Colonic mucosa (tissue), 4 donors: ENCODE data around the gene KLF7. TPM values are rescaled to one million over a fixed set of nuclear protein-coding genes. Genes with fewer than 3 reads are reported as not detected.

Source experiments
- DNase-seq: peaks from one replicate; pipeline ENCODE4 v3.0.0-alpha.2; 2020
- H3K27ac ChIP-seq: fragments of 200-600 bp; one replicate; pipeline ENCODE4 v1.8.0; 2021
- H3K27me3 ChIP-seq: fragments of 200-600 bp; one replicate; pipeline ENCODE4 v1.8.0; 2021
- H3K36me3 ChIP-seq: fragments of 200-600 bp; one replicate; pipeline ENCODE4 v1.8.0; 2021
- H3K4me1 ChIP-seq: fragments of 200-600 bp; one replicate; pipeline ENCODE4 v1.8.0; 2021; ENCODE audit warnings: mild to moderate bottlenecking
- H3K4me3 ChIP-seq: fragments of 200-600 bp; one replicate; pipeline ENCODE4 v1.8.0; 2021
- H3K9ac ChIP-seq, 2 donors: one replicate each; pipeline ENCODE4 v1.7.0; 2013; ENCODE audit warnings: control low read depth in 2 of 2, low read depth in 2 of 2, low read length in 2 of 2
- H3K9me3 ChIP-seq: fragments of 200-600 bp; one replicate; pipeline ENCODE4 v1.8.0; 2021
- intact Hi-C: fragments of 100-400 bp; cut with DNase I; formaldehyde crosslinking; loops from one replicate; pipeline ENCODE4 v1.14.1; 2022
- total RNA-seq, 2 donors: library from RNA; stranded (reverse); fragmentation: NEBNext Ultra II Directional in 1 of 2; extraction: Animal tissue kit (Norgen Biotek cat#: 25700) in 1 of 2; gene quantifications; one replicate each; pipeline ENCODE4 v1.2.1, GENCODE V29; 2021
- TF ChIP-seq, protein P1 (sequence below): fragments of 200-600 bp; IDR thresholded peaks from one replicate; pipeline ENCODE4 v1.8.0; 2022; ENCODE audit warnings: antibody characterized with exemption, mild to moderate bottlenecking
- donor health status: healthy.
- donor health status: DM: no; HTN: no; CAD: no.
- donor health status: DM: no; HTN: no; CAD: no.

The KLF7 gene
- total RNA-seq, 2 donors from 2014 or later, result 4.7 to 12.9 TPM

DNA sequence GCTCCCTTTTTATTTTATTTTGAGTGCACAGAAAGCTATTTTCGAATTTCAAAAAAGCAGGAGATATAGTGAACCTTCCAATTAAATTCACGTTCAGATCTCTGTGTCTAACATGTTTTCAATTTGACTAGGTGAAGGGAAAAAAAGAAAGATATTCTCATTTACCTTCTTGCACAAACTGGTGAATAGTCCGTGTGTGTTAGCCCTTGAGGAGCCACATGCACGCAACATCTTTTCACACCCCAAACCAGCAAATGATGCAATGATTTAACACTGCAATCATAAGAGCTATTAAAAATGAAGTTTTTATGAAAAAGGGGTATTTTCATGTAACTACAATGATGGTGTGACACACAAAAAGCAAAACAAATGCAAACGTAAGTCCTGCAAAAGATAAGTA lies 116.6 kb downstream of the KLF7 start:
- intact Hi-C loops, result no loop called here
- H3K27ac ChIP-seq, result no peak overlapping the region
- TF ChIP-seq, protein P1, sequence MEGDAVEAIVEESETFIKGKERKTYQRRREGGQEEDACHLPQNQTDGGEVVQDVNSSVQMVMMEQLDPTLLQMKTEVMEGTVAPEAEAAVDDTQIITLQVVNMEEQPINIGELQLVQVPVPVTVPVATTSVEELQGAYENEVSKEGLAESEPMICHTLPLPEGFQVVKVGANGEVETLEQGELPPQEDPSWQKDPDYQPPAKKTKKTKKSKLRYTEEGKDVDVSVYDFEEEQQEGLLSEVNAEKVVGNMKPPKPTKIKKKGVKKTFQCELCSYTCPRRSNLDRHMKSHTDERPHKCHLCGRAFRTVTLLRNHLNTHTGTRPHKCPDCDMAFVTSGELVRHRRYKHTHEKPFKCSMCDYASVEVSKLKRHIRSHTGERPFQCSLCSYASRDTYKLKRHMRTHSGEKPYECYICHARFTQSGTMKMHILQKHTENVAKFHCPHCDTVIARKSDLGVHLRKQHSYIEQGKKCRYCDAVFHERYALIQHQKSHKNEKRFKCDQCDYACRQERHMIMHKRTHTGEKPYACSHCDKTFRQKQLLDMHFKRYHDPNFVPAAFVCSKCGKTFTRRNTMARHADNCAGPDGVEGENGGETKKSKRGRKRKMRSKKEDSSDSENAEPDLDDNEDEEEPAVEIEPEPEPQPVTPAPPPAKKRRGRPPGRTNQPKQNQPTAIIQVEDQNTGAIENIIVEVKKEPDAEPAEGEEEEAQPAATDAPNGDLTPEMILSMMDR, result no peak
- no peak overlapping the region for H3K9ac ChIP-seq
- H3K36me3 ChIP-seq, result no peaks in the 10 kb centered on the region
- H3K9me3 ChIP-seq, result no peaks in the 10 kb centered on the region
- DNase-seq, result no peak
- no peaks in the 10 kb centered on the region for H3K27me3 ChIP-seq
- H3K4me3 ChIP-seq, result no peak overlapping the region
- no peaks in the 10 kb centered on the region for H3K4me1 ChIP-seq

DNA sequence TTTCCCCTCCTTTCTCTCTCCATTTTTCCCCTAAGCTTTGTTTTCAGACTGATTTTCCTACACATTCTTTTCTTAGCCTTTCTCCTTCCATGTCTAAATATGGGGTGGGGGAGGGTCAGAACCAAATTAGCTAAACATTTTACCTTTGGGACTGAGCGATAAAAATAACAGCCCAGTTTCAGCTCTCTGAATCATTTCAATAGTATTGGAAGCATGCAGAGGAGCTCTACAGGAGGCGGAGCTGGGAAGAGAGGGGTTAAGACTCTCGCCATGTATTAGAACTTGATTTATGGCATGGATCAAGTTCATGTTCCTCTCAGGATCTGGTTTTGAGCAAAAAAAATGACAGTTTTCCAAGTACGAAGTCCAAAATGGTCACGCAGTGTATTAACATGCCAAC lies 117.3 kb downstream of the KLF7 start:
- no peaks in the 10 kb centered on the region for H3K36me3 ChIP-seq
- intact Hi-C loops, result no loop called here
- H3K27ac ChIP-seq, result no peak overlapping the region
- no peak overlapping the region for H3K9ac ChIP-seq
- no peak overlapping the region for H3K4me3 ChIP-seq
- no peaks in the 10 kb centered on the region for H3K4me1 ChIP-seq
- no peak for DNase-seq
- TF ChIP-seq, protein P1, result no peak
- H3K27me3 ChIP-seq, result no peaks in the 10 kb centered on the region
- H3K9me3 ChIP-seq, result no peaks in the 10 kb centered on the region

DNA sequence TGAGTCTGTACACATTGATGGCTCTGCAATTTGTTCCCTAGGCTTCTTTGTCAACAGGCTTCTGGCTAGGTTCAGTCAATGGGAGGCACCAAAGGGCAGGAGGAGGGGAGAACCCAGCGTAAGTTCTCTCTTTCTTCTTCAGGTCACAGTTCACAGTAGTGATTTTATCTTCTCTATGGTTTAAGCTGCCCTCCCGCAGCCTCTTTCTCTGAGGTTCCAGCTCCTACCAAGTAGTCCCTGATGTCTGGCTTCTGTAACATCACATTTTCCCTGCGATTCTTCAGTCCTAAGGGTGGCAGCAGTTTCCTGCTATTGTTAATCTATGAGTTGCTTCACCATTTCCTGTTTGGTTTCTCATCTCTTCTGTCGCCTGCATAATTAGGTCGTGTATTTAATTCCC lies 119.0 kb downstream of the KLF7 start:
- no peak overlapping the region for H3K27ac ChIP-seq
- no peaks in the 10 kb centered on the region for H3K36me3 ChIP-seq
- TF ChIP-seq, protein P1, result no peak
- H3K9me3 ChIP-seq, result no peaks in the 10 kb centered on the region
- H3K4me1 ChIP-seq, result no peaks in the 10 kb centered on the region
- no peak overlapping the region for H3K9ac ChIP-seq
- DNase-seq, result no peak
- H3K27me3 ChIP-seq, result no peaks in the 10 kb centered on the region
- H3K4me3 ChIP-seq, result no peak overlapping the region
- intact Hi-C loops, result no loop called here

DNA sequence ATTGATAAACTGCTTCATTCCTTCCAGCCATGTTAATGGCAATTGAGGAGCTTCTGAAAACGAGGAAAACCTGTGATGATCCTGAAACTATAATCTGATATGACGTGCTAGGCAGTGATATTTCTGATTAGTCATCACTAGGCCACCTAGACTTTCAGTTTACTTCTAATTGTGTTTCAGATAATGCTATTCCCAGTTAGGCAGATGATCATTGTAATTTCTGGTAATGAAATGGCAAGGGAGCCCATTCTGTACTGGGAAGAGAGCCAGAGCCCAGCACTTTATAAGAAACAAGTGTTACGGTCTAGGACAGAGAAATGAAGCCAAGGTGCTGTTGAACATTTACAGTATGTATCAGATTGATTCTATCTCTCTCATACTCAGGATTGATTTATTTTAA lies 120.2 kb downstream of the KLF7 start:
- TF ChIP-seq, protein P1, result no peak
- H3K27me3 ChIP-seq, result no peaks in the 10 kb centered on the region
- H3K9me3 ChIP-seq, result no peaks in the 10 kb centered on the region
- no peak overlapping the region for H3K27ac ChIP-seq
- no peaks in the 10 kb centered on the region for H3K4me1 ChIP-seq
- no peak overlapping the region for H3K9ac ChIP-seq
- H3K36me3 ChIP-seq, result no peaks in the 10 kb centered on the region
- H3K4me3 ChIP-seq, result no peak overlapping the region
- no peak for DNase-seq
- intact Hi-C loops, result no loop called here

DNA sequence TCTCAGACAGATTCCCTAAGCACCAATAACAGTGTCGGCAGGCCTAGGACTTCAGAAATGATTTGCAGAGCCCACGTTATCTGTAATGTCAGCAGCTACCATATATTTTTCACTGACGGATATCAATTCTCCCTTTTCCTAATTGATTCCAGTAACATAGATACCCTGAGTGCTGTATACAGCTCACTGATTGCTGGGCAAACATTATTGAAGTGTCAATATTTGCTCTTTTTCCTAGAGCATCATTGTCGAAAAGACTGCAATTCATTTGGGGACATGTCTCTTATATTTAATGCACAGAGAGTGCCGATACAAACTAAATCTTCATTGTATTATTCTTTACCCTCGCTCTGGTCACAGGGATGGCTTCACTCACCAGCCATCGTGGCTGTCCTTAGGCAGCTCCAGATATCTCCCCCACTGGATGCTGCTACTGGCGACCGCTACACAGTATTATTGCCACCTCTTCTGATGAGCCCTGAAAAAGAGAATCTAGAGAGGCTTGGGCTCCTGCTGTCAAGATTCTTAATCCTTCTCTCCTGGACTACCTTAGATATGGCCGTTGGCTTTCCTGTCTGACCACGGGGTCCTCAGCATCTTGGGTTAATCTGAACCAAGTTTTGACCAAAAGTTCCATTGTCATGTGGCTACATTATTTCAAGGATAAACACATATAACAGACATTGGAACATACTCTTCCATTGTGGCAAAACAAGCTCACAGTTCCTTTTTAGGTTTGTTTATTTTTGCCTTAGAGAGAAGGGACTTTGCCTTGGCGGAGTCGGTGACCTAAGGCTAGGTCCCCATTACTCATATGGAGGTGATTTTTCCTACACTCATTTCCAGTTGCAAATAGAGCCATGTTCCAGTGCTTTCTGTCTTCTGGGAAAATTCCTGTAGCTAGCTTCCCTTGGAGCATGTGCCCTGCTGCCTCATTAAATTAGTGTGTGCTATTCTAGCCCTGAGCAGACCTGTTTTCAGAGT lies 121.1 kb downstream of the KLF7 start:
- no peaks in the 10 kb centered on the region for H3K36me3 ChIP-seq
- no peaks in the 10 kb centered on the region for H3K4me1 ChIP-seq
- TF ChIP-seq, protein P1, result no peak
- H3K9ac ChIP-seq, result no peak overlapping the region
- DNase-seq, result no peak
- no peak overlapping the region for H3K4me3 ChIP-seq
- no peak overlapping the region for H3K27ac ChIP-seq
- H3K9me3 ChIP-seq, result no peaks in the 10 kb centered on the region
- intact Hi-C loops, result no loop called here
- H3K27me3 ChIP-seq, result no peaks in the 10 kb centered on the region
